Thymus (tissue), 11 donors: ENCODE results near the gene EGFLAM. TPM values are rescaled to one million over a fixed set of nuclear protein-coding genes. Genes with fewer than 3 reads are reported as not detected.
A peak's percentile ranks its signal among the peaks of the same experiment; 100 is the strongest.

ENCODE experiments used
- DNase-seq, 9 donors: peaks; one replicate each; pipeline ENCODE4 v3.0.0-alpha.2; 2013; ENCODE audit warnings: low spot score in 9 of 9, low read depth in 6 of 9, missing footprints in 1 of 9
- H3K27ac ChIP-seq, 2 donors: one replicate each; pipeline ENCODE4 v1.5.1; 2013; ENCODE audit warnings: control low read depth in 1 of 2, low read depth in 1 of 2, low read length in 1 of 2, mild to moderate bottlenecking in 1 of 2, moderate library complexity in 1 of 2
- H3K27me3 ChIP-seq, 2 donors: one replicate each; pipeline ENCODE4 v1.5.1; 2013; ENCODE audit warnings: low read length in 1 of 2; ENCODE audit not compliant: control insufficient read depth in 2 of 2, insufficient read depth in 1 of 2
- H3K36me3 ChIP-seq, 2 donors: one replicate each; pipeline ENCODE4 v1.5.1; 2013; ENCODE audit warnings: low read length in 1 of 2, mild to moderate bottlenecking in 1 of 2, moderate library complexity in 1 of 2; ENCODE audit not compliant: control insufficient read depth in 2 of 2, insufficient read depth in 2 of 2
- H3K4me1 ChIP-seq, 2 donors: one replicate each; pipeline ENCODE4 v1.5.1; 2013; ENCODE audit warnings: low read length in 2 of 2; ENCODE audit not compliant: control insufficient read depth in 2 of 2, insufficient read depth in 2 of 2
- H3K4me3 ChIP-seq, 2 donors: one replicate each; pipeline ENCODE4 v1.5.1; 2013; ENCODE audit warnings: low read length in 2 of 2, control low read depth in 1 of 2, mild to moderate bottlenecking in 1 of 2
- H3K9me3 ChIP-seq, 2 donors: one replicate each; pipeline ENCODE4 v1.5.1; 2013; ENCODE audit warnings: low read length in 1 of 2, mild to moderate bottlenecking in 1 of 2; ENCODE audit not compliant: control insufficient read depth in 2 of 2, insufficient read depth in 1 of 2
- WGBS: extraction: QIAGEN DNeasy Blood & Tissue Kit; methylation state at CpG from one replicate; pipeline ENCODE4 v1.1.7; 2013; 5-methylcytosine and 5-hydroxymethylcytosine counted together
- polyA plus RNA-seq: library from polyadenylated mRNA; stranded (reverse); fragments of 200-250 nt; gene quantifications from one replicate; pipeline ENCODE4 v1.2.3, GENCODE V29; 2013
- total RNA-seq: library from RNA; stranded (reverse); fragments of 120-200 nt; gene quantifications from one replicate; pipeline ENCODE4 v1.2.4, GENCODE V29; 2013
- donor health status: healthy.

Gene EGFLAM
- total and polyA plus RNA-seq, 2 donors: 24.0 to 25.7 TPM

GRCh38 chr5:38467353-38468040 lies 209.1 kb downstream of the EGFLAM start:
- H3K36me3 ChIP-seq: no peaks in the 10 kb centered on the region
- no peaks in the 10 kb centered on the region for H3K9me3 ChIP-seq
- peaks cover 0 to 6% of the 10 kb centered on the region in 2 donors for H3K4me1 ChIP-seq
- WGBS: 44% methylated on average over 22 of the region's 22 CpGs
- H3K4me3 ChIP-seq: no peak overlapping the region
- peaks cover 6 to 27% of the 10 kb centered on the region in 2 donors for H3K27me3 ChIP-seq
- peak overlapping the region in 1 of 2 donors; percentile 40 for H3K27ac ChIP-seq
- DNase-seq: no peak

DNA sequence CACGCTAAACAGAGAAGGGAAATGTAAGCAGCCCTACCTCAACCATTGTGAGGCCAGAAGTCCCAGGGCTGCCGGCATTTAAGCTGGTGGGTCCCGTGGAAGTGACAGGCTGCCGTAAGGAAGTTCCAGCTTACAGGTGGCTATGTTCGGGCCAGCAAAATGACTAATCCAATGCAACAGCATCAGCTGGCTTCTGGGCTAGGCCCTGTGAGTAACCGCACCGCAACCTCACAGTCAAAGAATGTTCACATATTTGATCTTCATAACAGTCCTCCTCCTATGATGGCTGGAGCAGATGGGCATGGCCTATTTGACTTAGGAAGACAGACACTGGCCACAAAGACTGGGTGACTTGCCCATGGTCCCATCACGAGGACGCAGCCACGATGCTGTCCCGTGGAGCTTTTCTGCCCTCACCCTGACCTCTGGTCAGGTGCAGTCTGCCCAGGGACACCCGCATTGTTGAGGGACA lies 209.9 kb downstream of the EGFLAM start:
- Histone ChIP-seq H3K27ac (no peak overlapping the region), H3K36me3 (no peaks in the 10 kb centered on the region), H3K9me3 (no peaks in the 10 kb centered on the region), H3K27me3 (peaks cover 4 to 32% of the 10 kb centered on the region in 2 donors), H3K4me1 (peaks cover 0 to 6% of the 10 kb centered on the region in 2 donors), H3K4me3 (no peak overlapping the region)
- WGBS: 94% methylated on average over 12 of the region's 12 CpGs
- DNase-seq: no peak

- no peak for DNase-seq
- H3K27me3 ChIP-seq: peaks cover 4 to 31% of the 10 kb centered on the region in 2 donors
- H3K9me3 ChIP-seq: no peaks in the 10 kb centered on the region
- peaks cover 0 to 6% of the 10 kb centered on the region in 2 donors for H3K4me1 ChIP-seq
- H3K36me3 ChIP-seq: no peaks in the 10 kb centered on the region
- WGBS: 86% methylated on average over 18 of the region's 18 CpGs
- H3K4me3 ChIP-seq: no peak overlapping the region
- peak overlapping the region in 1 of 2 donors; percentile 12 for H3K27ac ChIP-seq
Observed at GRCh38 chr5:38468978-38469706, 210.8 kb downstream of the EGFLAM start.

GRCh38 chr5:38469707-38470267 lies 211.4 kb downstream of the EGFLAM start:
- no peak for DNase-seq
- Histone ChIP-seq H3K9me3 (no peaks in the 10 kb centered on the region), H3K4me3 (no peak overlapping the region), H3K36me3 (no peaks in the 10 kb centered on the region), H3K27me3 (peaks cover 4 to 31% of the 10 kb centered on the region in 2 donors), H3K27ac (peak overlapping the region in 1 of 2 donors; percentile 12), H3K4me1 (peaks cover 0 to 6% of the 10 kb centered on the region in 2 donors)
- WGBS: 94% methylated on average over 11 of the region's 11 CpGs

GRCh38 chr5:38471709-38472108 lies 213.3 kb downstream of the EGFLAM start:
- H3K9me3 ChIP-seq: no peaks in the 10 kb centered on the region
- 89% methylated on average over 4 of the region's 4 CpGs for WGBS
- peaks cover 4 to 27% of the 10 kb centered on the region in 2 donors for H3K27me3 ChIP-seq

GRCh38 chr5:38472541-38472940 lies 214.2 kb downstream of the EGFLAM start:
- Histone ChIP-seq H3K4me1 (peaks cover 0 to 3% of the 10 kb centered on the region in 2 donors), H3K27me3 (peaks cover 0 to 19% of the 10 kb centered on the region in 2 donors), H3K9me3 (no peaks in the 10 kb centered on the region), H3K36me3 (no peaks in the 10 kb centered on the region), H3K27ac (no peak overlapping the region), H3K4me3 (no peak overlapping the region)
- DNase-seq: no peak
- WGBS: 96% methylated on average over 7 of the region's 7 CpGs

More at GRCh38 chr5:38471709-38472108, 213.3 kb downstream of the EGFLAM start:
- H3K4me1 ChIP-seq: peaks cover 0 to 6% of the 10 kb centered on the region in 2 donors
- no peak for DNase-seq
- no peaks in the 10 kb centered on the region for H3K36me3 ChIP-seq
- no peak overlapping the region for H3K27ac ChIP-seq
- H3K4me3 ChIP-seq: no peak overlapping the region

DNA sequence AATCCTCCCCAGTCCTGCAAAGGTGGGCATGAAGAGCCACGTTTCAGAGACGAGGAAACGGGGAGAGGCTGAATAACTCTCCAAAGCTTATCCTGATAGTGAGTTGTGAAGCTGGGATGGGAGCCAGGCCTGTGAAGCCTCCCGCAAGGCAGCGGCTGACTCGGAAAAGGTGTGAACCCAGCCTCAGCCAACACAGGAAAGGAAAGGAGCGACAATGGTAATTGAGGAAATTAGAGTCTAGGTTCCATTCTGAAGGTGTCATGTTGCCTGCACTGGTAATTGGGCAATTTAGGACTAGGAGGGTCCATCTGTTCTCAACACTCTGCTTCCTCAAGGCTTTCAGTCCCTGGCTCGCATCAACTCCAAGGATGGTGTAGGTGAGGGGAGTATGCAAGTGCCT lies 214.6 kb downstream of the EGFLAM start:
- Histone ChIP-seq H3K27me3 (peaks cover 0 to 14% of the 10 kb centered on the region in 2 donors), H3K4me3 (no peak overlapping the region), H3K36me3 (no peaks in the 10 kb centered on the region), H3K4me1 (peaks cover 0 to 2% of the 10 kb centered on the region in 2 donors), H3K27ac (no peak overlapping the region), H3K9me3 (no peaks in the 10 kb centered on the region)
- DNase-seq: no peak
- WGBS: 29% methylated on average over 8 of the region's 8 CpGs

DNA sequence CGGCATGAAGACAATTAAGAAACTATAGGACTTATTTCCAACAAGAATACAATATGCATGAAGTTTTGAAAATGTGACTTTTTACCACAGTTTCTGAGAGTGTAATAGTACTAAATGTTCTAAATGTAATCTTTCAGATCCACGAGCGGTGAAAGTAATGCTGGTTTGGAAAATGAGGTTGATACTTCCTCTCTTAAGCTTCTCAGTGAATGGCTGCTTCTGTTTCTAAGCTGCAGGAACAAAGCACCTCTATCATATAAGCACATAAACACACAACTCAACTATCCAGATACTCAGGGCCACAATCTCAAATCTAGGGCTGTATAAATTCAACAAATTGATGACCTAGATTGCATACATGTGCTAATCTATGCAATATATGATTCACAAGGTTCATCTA lies 219.8 kb downstream of the EGFLAM start:
- Histone ChIP-seq H3K27ac (no peak overlapping the region), H3K4me3 (no peak overlapping the region), H3K36me3 (no peaks in the 10 kb centered on the region), H3K4me1 (no peaks in the 10 kb centered on the region), H3K27me3 (peaks cover 0 to 2% of the 10 kb centered on the region in 2 donors), H3K9me3 (no peaks in the 10 kb centered on the region)
- DNase-seq: no peak
- WGBS: 69% methylated on average over 3 of the region's 3 CpGs

DNA sequence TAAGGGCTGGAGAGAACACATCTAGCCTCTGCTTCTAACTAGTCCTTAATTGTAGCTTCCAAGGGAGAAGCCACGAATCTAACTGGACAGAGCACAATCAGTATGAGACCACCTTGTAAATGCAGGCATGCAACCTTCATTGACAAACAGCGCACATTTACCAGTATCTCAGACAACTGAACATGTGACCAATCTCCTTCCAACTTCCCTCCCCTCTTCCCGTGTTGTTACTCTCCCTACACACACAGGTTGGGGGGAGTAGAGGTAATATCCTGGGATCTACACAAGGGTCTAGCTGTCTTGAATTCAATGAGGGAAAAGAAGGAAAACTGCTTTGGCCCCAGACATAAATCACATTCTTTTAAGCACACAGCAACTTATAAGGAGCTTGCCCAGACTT lies 220.5 kb downstream of the EGFLAM start:
- no peak overlapping the region for H3K4me3 ChIP-seq
- DNase-seq: no peak
- no peak overlapping the region for H3K27ac ChIP-seq
- H3K4me1 ChIP-seq: no peaks in the 10 kb centered on the region
- 68% methylated on average over 3 of the region's 3 CpGs for WGBS
- peaks cover 0 to under 1% of the 10 kb centered on the region in 2 donors for H3K27me3 ChIP-seq
- no peaks in the 10 kb centered on the region for H3K9me3 ChIP-seq
- no peaks in the 10 kb centered on the region for H3K36me3 ChIP-seq
